Ishikawa (cell line): ENCODE data around the gene PDZRN3.

Experiments
- CEBPB ChIP-seq: IDR thresholded peaks from 2 replicates; pipeline ENCODE4 v1.6.1; 2012
- CREB1 ChIP-seq: IDR thresholded peaks from 2 replicates; pipeline ENCODE4 v1.6.1; 2012; ENCODE audit warnings: low read depth
- EGR1 ChIP-seq: IDR thresholded peaks from 2 replicates; pipeline ENCODE4 v1.6.1; 2012
- EP300 ChIP-seq: IDR thresholded peaks from 2 replicates; pipeline ENCODE4 v1.6.1; 2012; ENCODE audit warnings: borderline replicate concordance
- FOXM1 ChIP-seq: IDR thresholded peaks from 2 replicates; pipeline ENCODE4 v1.6.1; 2012; ENCODE audit warnings: low read depth, borderline replicate concordance
- NFIC ChIP-seq: IDR thresholded peaks from 2 replicates; pipeline ENCODE4 v1.6.1; 2012
- RAD21 ChIP-seq: IDR thresholded peaks from 2 replicates; pipeline ENCODE4 v1.6.1; 2012; ENCODE audit warnings: low read depth
- TAF1 ChIP-seq: IDR thresholded peaks from 2 replicates; pipeline ENCODE4 v1.6.1; 2012; ENCODE audit warnings: low read depth, mild to moderate bottlenecking
- TCF12 ChIP-seq: IDR thresholded peaks from 2 replicates; pipeline ENCODE4 v1.6.1; 2012; ENCODE audit warnings: low read depth
- TEAD4 ChIP-seq: IDR thresholded peaks from 2 replicates; pipeline ENCODE4 v1.6.1; 2012
- YY1 ChIP-seq: IDR thresholded peaks from 2 replicates; pipeline ENCODE4 v1.6.1; 2012; ENCODE audit warnings: low read depth
- ZBTB7A ChIP-seq: IDR thresholded peaks from 2 replicates; pipeline ENCODE4 v1.6.1; 2012; ENCODE audit warnings: low read depth
- TF ChIP-seq, protein P1 (sequence below): IDR thresholded peaks from 2 replicates; pipeline ENCODE4 v1.6.1; 2012; ENCODE audit warnings: low read depth, mild to moderate bottlenecking
- TF ChIP-seq, protein P2 (sequence below): IDR thresholded peaks from 2 replicates; pipeline ENCODE4 v1.6.1; 2012
- TF ChIP-seq, protein P3 (sequence below): IDR thresholded peaks from 2 replicates; pipeline ENCODE4 v1.6.1; 2012

PDZRN3 gene

DNA sequence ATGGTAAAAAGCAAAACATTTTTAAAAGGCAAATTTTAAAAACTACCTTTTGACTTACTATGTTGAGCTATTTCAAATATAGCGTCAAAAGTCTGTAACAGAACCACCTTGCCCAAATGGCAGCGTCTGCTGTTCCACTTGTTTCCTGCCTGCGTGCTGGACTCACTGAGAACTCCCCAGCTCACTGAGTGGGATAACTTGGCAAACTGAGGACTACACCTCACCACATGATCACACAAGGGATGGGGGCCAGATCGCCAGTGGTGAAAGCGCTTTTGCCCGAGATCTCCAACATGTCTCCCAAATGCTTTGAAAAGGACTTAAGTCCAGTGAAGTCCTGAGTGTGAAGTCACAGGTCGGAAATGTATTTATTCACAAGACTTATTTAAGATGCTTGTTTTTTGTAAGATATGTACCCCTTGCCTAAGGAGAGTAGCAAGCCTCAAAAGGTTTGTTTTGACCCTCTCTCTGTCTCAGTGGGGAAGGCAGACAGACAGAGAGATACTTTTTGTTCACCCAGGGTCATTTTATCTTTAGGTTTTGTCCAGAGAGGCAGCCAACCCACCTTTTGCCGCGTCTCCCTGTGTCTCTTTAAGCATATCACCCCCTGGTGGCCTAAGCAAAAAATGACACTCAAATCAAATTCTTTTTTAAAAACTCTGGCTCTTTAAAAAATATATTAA, 192.6 kb downstream of the PDZRN3 start:
- TF ChIP-seq RAD21 (peak; percentile 60), TAF1 (no peak)

DNA sequence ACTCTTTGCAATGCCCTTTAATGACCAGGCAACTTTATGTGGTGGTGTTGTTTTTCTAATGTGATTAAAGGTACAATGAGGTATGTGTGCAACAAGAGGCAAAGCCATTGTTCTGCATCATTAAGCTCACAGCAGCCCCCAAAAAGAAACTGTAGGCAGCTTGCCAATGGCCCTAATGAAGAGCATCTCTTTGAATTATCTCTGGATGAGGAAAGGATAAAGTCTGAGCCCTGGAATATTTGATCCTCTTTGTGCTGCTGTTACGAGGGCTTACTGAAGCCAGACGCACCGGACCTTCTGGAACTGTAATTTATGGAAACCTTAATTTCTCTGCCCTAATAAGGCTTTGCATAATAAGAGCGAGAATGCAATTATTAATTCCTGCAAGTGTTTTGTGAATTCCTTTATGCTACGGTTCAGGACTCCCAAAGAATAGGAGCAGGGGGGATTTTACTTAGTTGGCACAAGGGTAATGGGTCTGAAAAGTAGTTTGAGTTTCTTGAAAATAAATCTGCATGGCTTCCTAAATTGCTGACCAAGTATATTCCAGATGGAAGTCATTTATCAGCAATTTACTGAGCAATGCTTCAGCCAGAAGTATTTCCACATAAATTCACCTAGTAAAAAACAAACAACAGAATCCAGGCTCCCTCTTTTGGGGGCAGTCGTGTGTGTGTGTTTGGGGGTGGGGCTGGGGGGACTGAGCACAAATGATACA, 193.4 kb downstream of the PDZRN3 start:
- TF ChIP-seq, protein P1, sequence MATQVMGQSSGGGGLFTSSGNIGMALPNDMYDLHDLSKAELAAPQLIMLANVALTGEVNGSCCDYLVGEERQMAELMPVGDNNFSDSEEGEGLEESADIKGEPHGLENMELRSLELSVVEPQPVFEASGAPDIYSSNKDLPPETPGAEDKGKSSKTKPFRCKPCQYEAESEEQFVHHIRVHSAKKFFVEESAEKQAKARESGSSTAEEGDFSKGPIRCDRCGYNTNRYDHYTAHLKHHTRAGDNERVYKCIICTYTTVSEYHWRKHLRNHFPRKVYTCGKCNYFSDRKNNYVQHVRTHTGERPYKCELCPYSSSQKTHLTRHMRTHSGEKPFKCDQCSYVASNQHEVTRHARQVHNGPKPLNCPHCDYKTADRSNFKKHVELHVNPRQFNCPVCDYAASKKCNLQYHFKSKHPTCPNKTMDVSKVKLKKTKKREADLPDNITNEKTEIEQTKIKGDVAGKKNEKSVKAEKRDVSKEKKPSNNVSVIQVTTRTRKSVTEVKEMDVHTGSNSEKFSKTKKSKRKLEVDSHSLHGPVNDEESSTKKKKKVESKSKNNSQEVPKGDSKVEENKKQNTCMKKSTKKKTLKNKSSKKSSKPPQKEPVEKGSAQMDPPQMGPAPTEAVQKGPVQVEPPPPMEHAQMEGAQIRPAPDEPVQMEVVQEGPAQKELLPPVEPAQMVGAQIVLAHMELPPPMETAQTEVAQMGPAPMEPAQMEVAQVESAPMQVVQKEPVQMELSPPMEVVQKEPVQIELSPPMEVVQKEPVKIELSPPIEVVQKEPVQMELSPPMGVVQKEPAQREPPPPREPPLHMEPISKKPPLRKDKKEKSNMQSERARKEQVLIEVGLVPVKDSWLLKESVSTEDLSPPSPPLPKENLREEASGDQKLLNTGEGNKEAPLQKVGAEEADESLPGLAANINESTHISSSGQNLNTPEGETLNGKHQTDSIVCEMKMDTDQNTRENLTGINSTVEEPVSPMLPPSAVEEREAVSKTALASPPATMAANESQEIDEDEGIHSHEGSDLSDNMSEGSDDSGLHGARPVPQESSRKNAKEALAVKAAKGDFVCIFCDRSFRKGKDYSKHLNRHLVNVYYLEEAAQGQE, result no peak
- no peak for TF ChIP-seq YY1
- no peak for TF ChIP-seq CREB1
- TF ChIP-seq TEAD4, result no peak
- TF ChIP-seq, protein P2, sequence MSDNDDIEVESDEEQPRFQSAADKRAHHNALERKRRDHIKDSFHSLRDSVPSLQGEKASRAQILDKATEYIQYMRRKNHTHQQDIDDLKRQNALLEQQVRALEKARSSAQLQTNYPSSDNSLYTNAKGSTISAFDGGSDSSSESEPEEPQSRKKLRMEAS, result no peak
- no peak for TF ChIP-seq TCF12
- TF ChIP-seq CEBPB, result no peak
- TF ChIP-seq, protein P3, sequence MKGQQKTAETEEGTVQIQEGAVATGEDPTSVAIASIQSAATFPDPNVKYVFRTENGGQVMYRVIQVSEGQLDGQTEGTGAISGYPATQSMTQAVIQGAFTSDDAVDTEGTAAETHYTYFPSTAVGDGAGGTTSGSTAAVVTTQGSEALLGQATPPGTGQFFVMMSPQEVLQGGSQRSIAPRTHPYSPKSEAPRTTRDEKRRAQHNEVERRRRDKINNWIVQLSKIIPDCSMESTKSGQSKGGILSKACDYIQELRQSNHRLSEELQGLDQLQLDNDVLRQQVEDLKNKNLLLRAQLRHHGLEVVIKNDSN, result no peak
- no peak for TF ChIP-seq NFIC
- TF ChIP-seq TAF1, result no peak
- no peak for TF ChIP-seq EP300
- TF ChIP-seq EGR1, result no peak
- TF ChIP-seq RAD21, result no peak
- no peak for TF ChIP-seq FOXM1
- TF ChIP-seq ZBTB7A, result no peak

DNA sequence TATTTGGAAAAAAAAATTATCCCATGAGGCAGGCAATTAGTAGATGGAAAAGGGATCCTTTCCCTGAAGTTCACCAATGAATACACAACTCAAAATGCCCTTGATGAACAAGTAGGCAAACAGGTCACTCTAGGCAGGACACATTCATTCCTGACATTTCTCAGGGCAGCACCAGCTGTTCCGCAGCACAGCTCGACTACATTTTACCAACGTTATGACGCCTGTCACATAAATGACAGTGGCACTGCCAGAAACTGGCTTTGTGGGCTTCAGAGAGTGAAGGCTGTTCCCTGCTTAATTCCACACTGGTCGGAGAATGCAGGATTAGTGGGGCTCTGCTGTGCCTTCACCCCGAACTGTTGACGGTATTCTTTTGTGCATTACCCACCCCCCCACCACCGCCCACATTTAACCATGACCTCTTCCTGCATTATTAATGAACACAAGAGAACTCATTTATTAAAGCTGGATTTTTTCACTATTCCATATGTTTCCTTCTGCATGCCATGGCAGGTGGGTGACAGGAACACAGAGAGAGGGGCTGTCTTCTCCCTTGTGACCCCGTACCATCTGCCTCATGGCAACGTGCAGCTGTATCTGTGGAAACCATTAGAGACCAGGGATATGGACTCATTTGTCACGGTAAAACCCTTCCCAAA, 197.6 kb downstream of the PDZRN3 start:
- no peak for TF ChIP-seq TEAD4
- TF ChIP-seq YY1, result no peak
- no peak for TF ChIP-seq NFIC
- TF ChIP-seq, protein P2, result no peak
- TF ChIP-seq EGR1, result no peak
- no peak for TF ChIP-seq FOXM1
- TF ChIP-seq RAD21, result no peak
- TF ChIP-seq CREB1, result no peak
- TF ChIP-seq, protein P1, result no peak
- no peak for TF ChIP-seq TCF12
- TF ChIP-seq, protein P3, result no peak
- TF ChIP-seq EP300, result no peak
- TF ChIP-seq TAF1, result no peak

DNA sequence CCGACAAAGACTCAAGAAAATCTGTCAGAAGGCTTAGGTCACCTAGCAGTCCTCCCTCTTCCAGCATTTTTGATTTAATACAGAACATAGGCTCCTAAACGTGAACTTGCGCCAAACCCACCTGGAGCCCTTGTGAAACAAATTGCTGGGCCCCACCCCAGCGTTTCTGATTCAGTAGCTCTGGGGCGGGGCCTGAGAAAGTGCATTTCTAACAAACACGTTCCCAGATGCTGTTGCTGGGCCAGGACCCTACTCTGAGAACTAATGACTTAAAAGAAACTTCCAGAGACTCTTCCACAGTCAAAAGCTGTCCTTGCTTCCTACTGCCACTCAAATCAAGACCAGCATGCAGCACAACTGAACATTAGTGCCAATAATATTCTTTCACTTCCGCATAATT, 198.1 kb downstream of the PDZRN3 start:
- TF ChIP-seq NFIC (no peak), EGR1 (no peak), YY1 (no peak), RAD21 (no peak), FOXM1 (no peak), CEBPB (no peak), ZBTB7A (no peak), CREB1 (no peak), EP300 (no peak), TCF12 (no peak), TAF1 (no peak), TEAD4 (no peak)
- TF ChIP-seq, protein P2, result no peak
- TF ChIP-seq, protein P3, result no peak
- TF ChIP-seq, protein P1, result no peak
